Trophoblast cell (in vitro differentiated cells and primary cell): ENCODE data around the gene ZNF440.
"Not testable (repeated sequence)": the region's sequence is repeated elsewhere in the genome, so short reads cannot be mapped to it uniquely, and the experiment has no call there.

Experiments used
- DNase-seq, 2 donors: peaks; one replicate each; pipeline ENCODE4 v3.0.0-alpha.2; 2016
- H2AFZ ChIP-seq: 2 replicates; pipeline ENCODE4 v1.6.1; 2013; ENCODE audit warnings: low read length, moderate library complexity, mild to moderate bottlenecking; ENCODE audit not compliant: insufficient read depth, poor library complexity
- H2AK5ac ChIP-seq: 2 replicates; pipeline ENCODE4 v1.6.1; 2013; ENCODE audit warnings: mild to moderate bottlenecking, low read length
- H2BK120ac ChIP-seq: 2 replicates; pipeline ENCODE4 v1.6.1; 2013; ENCODE audit warnings: low read length, mild to moderate bottlenecking, moderate library complexity; ENCODE audit not compliant: insufficient read depth, poor library complexity
- H2BK12ac ChIP-seq: 2 replicates; pipeline ENCODE4 v1.6.1; 2013; ENCODE audit warnings: mild to moderate bottlenecking, low read length, moderate library complexity
- H2BK5ac ChIP-seq: 2 replicates; pipeline ENCODE4 v1.6.1; 2013; ENCODE audit warnings: low read length, low read depth, moderate library complexity, mild to moderate bottlenecking; ENCODE audit not compliant: poor library complexity
- H3K14ac ChIP-seq: 2 replicates; pipeline ENCODE4 v1.6.1; 2013; ENCODE audit warnings: mild to moderate bottlenecking, low read length
- H3K18ac ChIP-seq: 2 replicates; pipeline ENCODE4 v1.6.1; 2013; ENCODE audit warnings: mild to moderate bottlenecking, low read length
- H3K23ac ChIP-seq: 2 replicates; pipeline ENCODE4 v1.6.1; 2013; ENCODE audit warnings: low read length
- H3K27ac ChIP-seq: 2 replicates; pipeline ENCODE4 v1.5.1; 2013; ENCODE audit warnings: low read depth, mild to moderate bottlenecking, inconsistent platforms, low read length, moderate library complexity
- H3K27me3 ChIP-seq: 2 replicates; pipeline ENCODE4 v1.6.1; 2013; ENCODE audit warnings: inconsistent platforms, mild to moderate bottlenecking, low read length, moderate library complexity; ENCODE audit not compliant: insufficient read depth
- H3K36me3 ChIP-seq, 2 experiments: 1 replicate in 1 of 2; 2 replicates in 1 of 2; pipeline ENCODE4 v1.6.1; 2013; ENCODE audit warnings: low read length in 2 of 2, mild to moderate bottlenecking in 2 of 2, moderate library complexity in 1 of 2; ENCODE audit not compliant: insufficient read depth in 2 of 2, control insufficient read depth in 1 of 2
- H3K4ac ChIP-seq: 2 replicates; pipeline ENCODE4 v1.6.1; 2013; ENCODE audit warnings: low read depth, mild to moderate bottlenecking, low read length, moderate library complexity
- H3K4me1 ChIP-seq, 2 experiments: 1 replicate in 1 of 2; 2 replicates in 1 of 2; pipeline ENCODE4 v1.6.1; 2013; ENCODE audit warnings: low read length in 2 of 2, mild to moderate bottlenecking in 2 of 2, moderate library complexity in 1 of 2; ENCODE audit not compliant: insufficient read depth in 2 of 2, control insufficient read depth in 1 of 2
- H3K4me2 ChIP-seq: 2 replicates; pipeline ENCODE4 v1.6.1; 2013; ENCODE audit warnings: inconsistent platforms, mild to moderate bottlenecking, low read length, moderate library complexity
- H3K4me3 ChIP-seq: 2 replicates; pipeline ENCODE4 v1.5.1; 2013; ENCODE audit warnings: mild to moderate bottlenecking, low read depth, low read length, inconsistent platforms
- H3K79me1 ChIP-seq: one replicate; pipeline ENCODE4 v1.6.1; 2013; ENCODE audit warnings: low read length
- H3K79me2 ChIP-seq: 2 replicates; pipeline ENCODE4 v1.6.1; 2013; ENCODE audit warnings: low read length, mild to moderate bottlenecking; ENCODE audit not compliant: control insufficient read depth, insufficient read depth, poor library complexity
- H3K9ac ChIP-seq: 2 replicates; pipeline ENCODE4 v1.6.1; 2013; ENCODE audit warnings: mild to moderate bottlenecking, low read length
- H3K9me3 ChIP-seq: 2 replicates; pipeline ENCODE4 v1.6.1; 2013; ENCODE audit warnings: low read depth, mild to moderate bottlenecking, control low read depth, inconsistent platforms, low read length; ENCODE audit not compliant: insufficient read depth
- H4K12ac ChIP-seq: 2 replicates; pipeline ENCODE4 v1.6.1; 2013; ENCODE audit warnings: low read depth, mild to moderate bottlenecking, low read length, moderate library complexity
- H4K8ac ChIP-seq: 2 replicates; pipeline ENCODE4 v1.6.1; 2013; ENCODE audit warnings: low read depth, mild to moderate bottlenecking, low read length, moderate library complexity
- H4K91ac ChIP-seq: one replicate; pipeline ENCODE4 v1.6.1; 2013; ENCODE audit warnings: low read depth, mild to moderate bottlenecking, low read length, moderate library complexity
- WGBS: extraction: QIAGEN DNeasy Blood & Tissue Kit; methylation state at CpG from one replicate; pipeline ENCODE4 v1.1.7; 2013; ENCODE audit warnings: missing lambda C conversion rate; ENCODE audit not compliant: insufficient read length, insufficient coverage; ENCODE audit errors: extremely low coverage; 5-methylcytosine and 5-hydroxymethylcytosine counted together

ZNF440 gene

DNA sequence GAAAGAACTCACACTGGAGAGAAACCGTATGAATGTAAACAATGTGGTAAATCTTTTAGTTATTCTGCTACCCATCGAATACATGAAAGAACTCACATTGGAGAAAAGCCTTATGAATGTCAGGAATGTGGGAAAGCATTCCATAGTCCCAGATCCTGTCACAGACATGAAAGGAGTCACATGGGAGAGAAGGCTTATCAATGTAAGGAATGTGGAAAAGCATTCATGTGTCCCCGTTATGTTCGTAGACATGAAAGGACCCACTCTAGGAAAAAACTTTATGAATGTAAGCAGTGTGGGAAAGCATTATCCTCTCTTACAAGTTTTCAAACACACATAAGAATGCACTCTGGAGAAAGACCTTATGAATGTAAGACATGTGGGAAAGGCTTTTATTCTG is 53.7 kb downstream of the ZNF440 start:
- not testable (repeated sequence) for H3K4me3 ChIP-seq, H3K4ac ChIP-seq, H4K91ac ChIP-seq, H3K27me3 ChIP-seq, H4K8ac ChIP-seq, H3K9ac ChIP-seq, H2AK5ac ChIP-seq, H4K12ac ChIP-seq, H2BK120ac ChIP-seq, H3K4me2 ChIP-seq, H3K27ac ChIP-seq, H3K79me1 ChIP-seq, H3K18ac ChIP-seq, H2AFZ ChIP-seq, H3K36me3 ChIP-seq, H2BK12ac ChIP-seq, H3K14ac ChIP-seq, H3K4me1 ChIP-seq, H2BK5ac ChIP-seq, H3K79me2 ChIP-seq, H3K23ac ChIP-seq
- H3K9me3 ChIP-seq, result peaks cover 17% of the 10 kb centered on the region
- peak in 1 of 2 donors; percentile 37 for DNase-seq
- WGBS, result no CpG with 5 or more reads among the region's 4 CpGs

DNA sequence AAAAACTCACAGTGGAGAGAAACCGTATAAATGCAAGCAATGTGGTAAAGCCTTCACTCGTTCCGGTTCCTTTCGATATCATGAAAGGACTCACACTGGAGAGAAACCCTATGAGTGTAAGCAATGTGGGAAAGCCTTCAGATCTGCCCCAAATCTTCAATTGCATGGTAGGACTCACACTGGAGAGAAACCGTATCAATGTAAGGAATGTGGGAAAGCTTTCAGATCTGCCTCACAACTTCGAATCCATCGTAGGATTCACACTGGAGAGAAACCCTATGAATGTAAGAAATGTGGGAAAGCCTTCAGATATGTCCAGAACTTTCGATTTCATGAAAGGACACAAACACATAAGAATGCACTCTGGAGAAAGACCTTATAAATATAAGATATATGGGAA is 54.1 kb downstream of the ZNF440 start:
- H2BK5ac ChIP-seq, result no peak overlapping the region
- no CpG with 5 or more reads among the region's 8 CpGs for WGBS
- no peak overlapping the region for H2BK120ac ChIP-seq
- no peaks in the 10 kb centered on the region for H3K36me3 ChIP-seq
- H3K79me2 ChIP-seq, result no peaks in the 10 kb centered on the region
- H4K8ac ChIP-seq, result no peak overlapping the region
- no peak overlapping the region for H2AK5ac ChIP-seq
- H3K79me1 ChIP-seq, result no peaks in the 10 kb centered on the region
- no peak overlapping the region for H3K9ac ChIP-seq
- no peak overlapping the region for H3K4me3 ChIP-seq
- H2AFZ ChIP-seq, result no peak overlapping the region
- no peaks in the 10 kb centered on the region for H3K4me1 ChIP-seq
- peak in 1 of 2 donors; percentile 53 for DNase-seq
- H3K27me3 ChIP-seq, result no peaks in the 10 kb centered on the region
- H2BK12ac ChIP-seq, result no peak overlapping the region
- no peak overlapping the region for H4K91ac ChIP-seq
- peaks cover 17% of the 10 kb centered on the region for H3K9me3 ChIP-seq
- no peak overlapping the region for H3K18ac ChIP-seq
- H3K23ac ChIP-seq, result no peak overlapping the region
- no peak overlapping the region for H3K27ac ChIP-seq
- no peak overlapping the region for H4K12ac ChIP-seq
- no peak overlapping the region for H3K4ac ChIP-seq
- H3K14ac ChIP-seq, result no peak overlapping the region
- no peak overlapping the region for H3K4me2 ChIP-seq

DNA sequence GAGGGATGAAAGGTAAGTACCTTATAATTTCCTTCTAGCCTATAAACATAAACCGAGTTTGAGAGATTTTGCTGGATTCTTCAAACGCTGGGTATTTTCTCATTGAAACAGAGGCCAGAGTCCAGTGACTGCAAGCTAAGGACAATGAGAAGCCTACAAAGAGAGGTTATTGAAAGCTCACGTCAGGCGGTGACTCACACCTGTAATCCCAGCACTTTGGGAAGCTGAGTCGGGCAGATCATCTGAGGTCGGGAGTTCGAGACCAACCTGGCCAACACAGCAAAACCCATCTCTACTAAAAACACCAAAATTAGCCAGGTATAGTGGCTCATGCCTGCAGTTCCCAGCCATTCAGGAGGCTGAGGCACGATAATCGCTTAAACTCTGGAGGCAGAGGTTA is 58.6 kb downstream of the ZNF440 start:
- Histone ChIP-seq H3K9ac (no peak overlapping the region), H3K18ac (no peak overlapping the region)

DNA sequence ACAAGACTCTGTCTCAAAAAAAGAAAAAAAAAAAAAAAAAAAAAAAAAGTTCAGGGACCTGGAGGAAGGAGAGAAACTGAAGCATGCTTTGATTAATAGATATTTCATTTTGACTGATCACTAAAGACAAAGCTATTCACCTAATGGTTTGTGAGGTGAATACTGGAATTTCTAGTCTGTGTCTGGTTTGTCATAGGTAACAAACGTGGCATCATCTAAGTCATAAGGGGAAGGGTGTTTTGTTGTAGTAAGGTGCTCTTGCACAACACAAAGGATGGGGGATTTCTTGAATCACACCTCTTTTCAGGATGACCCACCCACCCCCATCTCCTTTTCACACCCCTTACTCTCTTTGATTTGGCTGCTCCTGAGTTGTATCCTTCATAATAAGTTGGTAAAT is 59.7 kb downstream of the ZNF440 start:
- no peaks in the 10 kb centered on the region for H3K79me1 ChIP-seq
- no peaks in the 10 kb centered on the region for H3K27me3 ChIP-seq
- no peak overlapping the region for H4K12ac ChIP-seq
- no peak overlapping the region for H3K9ac ChIP-seq
- no peak overlapping the region for H4K91ac ChIP-seq
- no peak overlapping the region for H3K23ac ChIP-seq
- no peak for DNase-seq
- no CpG with 5 or more reads among the region's 1 CpG for WGBS
- no peak overlapping the region for H3K4me3 ChIP-seq
- H3K4me2 ChIP-seq, result no peak overlapping the region
- no peak overlapping the region for H3K4ac ChIP-seq
- no peaks in the 10 kb centered on the region for H3K36me3 ChIP-seq
- H3K27ac ChIP-seq, result no peak overlapping the region
- H3K79me2 ChIP-seq, result no peaks in the 10 kb centered on the region
- no peak overlapping the region for H3K18ac ChIP-seq
- no peak overlapping the region for H2BK5ac ChIP-seq
- H3K9me3 ChIP-seq, result peaks cover 16% of the 10 kb centered on the region
- H3K14ac ChIP-seq, result no peak overlapping the region
- H4K8ac ChIP-seq, result no peak overlapping the region
- H2BK12ac ChIP-seq, result no peak overlapping the region
- no peak overlapping the region for H2AFZ ChIP-seq
- no peak overlapping the region for H2AK5ac ChIP-seq
- no peaks in the 10 kb centered on the region for H3K4me1 ChIP-seq
- H2BK120ac ChIP-seq, result no peak overlapping the region

More for the DNA sequence above, 58.6 kb downstream of the ZNF440 start:
- no peak for DNase-seq
- no peak overlapping the region for H3K27ac ChIP-seq
- WGBS, result no CpG with 5 or more reads among the region's 9 CpGs
- H2AK5ac ChIP-seq, result no peak overlapping the region
- H3K79me1 ChIP-seq, result no peaks in the 10 kb centered on the region
- no peak overlapping the region for H4K8ac ChIP-seq
- H3K79me2 ChIP-seq, result no peaks in the 10 kb centered on the region
- no peak overlapping the region for H3K4me3 ChIP-seq
- H2AFZ ChIP-seq, result no peak overlapping the region
- no peak overlapping the region for H3K14ac ChIP-seq
- no peaks in the 10 kb centered on the region for H3K36me3 ChIP-seq
- no peak overlapping the region for H2BK5ac ChIP-seq
- peaks cover 16% of the 10 kb centered on the region for H3K9me3 ChIP-seq
- H3K4ac ChIP-seq, result no peak overlapping the region
- H3K4me1 ChIP-seq, result no peaks in the 10 kb centered on the region
- no peak overlapping the region for H3K23ac ChIP-seq
- H4K12ac ChIP-seq, result no peak overlapping the region
- no peaks in the 10 kb centered on the region for H3K27me3 ChIP-seq
- no peak overlapping the region for H2BK12ac ChIP-seq
- no peak overlapping the region for H4K91ac ChIP-seq
- no peak overlapping the region for H3K4me2 ChIP-seq
- no peak overlapping the region for H2BK120ac ChIP-seq
